HepG2 (cell line): ENCODE results near the gene KLF13. TPM values are rescaled to one million over a fixed set of nuclear protein-coding genes. Genes with fewer than 3 reads are reported as not detected.

Experiments used
- DNMT1 ChIP-seq: sonication (generic); formaldehyde crosslinking; IDR thresholded peaks from 2 replicates; pipeline ENCODE4 v1.5.1; 2020; ENCODE audit warnings: mild to moderate bottlenecking, missing genetic modification reagents
- DZIP1 ChIP-seq: sonication (generic); formaldehyde crosslinking; IDR thresholded peaks from 2 replicates; pipeline ENCODE4 v1.5.0; 2020; ENCODE audit warnings: mild to moderate bottlenecking, missing genetic modification reagents
- ELF1 ChIP-seq: sonication (generic); formaldehyde crosslinking; IDR thresholded peaks from 2 replicates; pipeline ENCODE4 v1.4.0; 2020; ENCODE audit warnings: missing genetic modification reagents
- ELK4 ChIP-seq: sonication (generic); formaldehyde crosslinking; IDR thresholded peaks from 2 replicates; pipeline ENCODE4 v1.9.0; 2021; ENCODE audit warnings: missing genetic modification reagents, borderline replicate concordance
- GATA4 ChIP-seq: sonication (generic); IDR thresholded peaks from 2 replicates; pipeline ENCODE4 v1.6.1; 2016; ENCODE audit warnings: antibody characterized with exemption, low read depth, borderline replicate concordance
- GATAD1 ChIP-seq: IDR thresholded peaks from 2 replicates; pipeline ENCODE4 v1.6.1; 2016; ENCODE audit warnings: missing genetic modification reagents, missing compliant biosample characterization
- GPBP1L1 ChIP-seq: sonication (generic); formaldehyde crosslinking; IDR thresholded peaks from 2 replicates; pipeline ENCODE4 v1.5.0; 2020; ENCODE audit warnings: mild to moderate bottlenecking, missing genetic modification reagents
- MAF1 ChIP-seq: sonication (generic); formaldehyde crosslinking; IDR thresholded peaks from 2 replicates; pipeline ENCODE4 v1.5.0; 2020; ENCODE audit warnings: missing genetic modification reagents, borderline replicate concordance
- NFYB ChIP-seq: sonication (generic); formaldehyde crosslinking; IDR thresholded peaks from 2 replicates; pipeline ENCODE4 v1.4.0; 2020; ENCODE audit warnings: missing genetic modification reagents
- PBX3 ChIP-seq: sonication (generic); formaldehyde crosslinking; IDR thresholded peaks from 2 replicates; pipeline ENCODE4 v1.8.1; 2023; ENCODE audit warnings: missing genetic modification reagents, inconsistent platforms, borderline replicate concordance
- POLR2AphosphoS2 ChIP-seq: IDR thresholded peaks from 2 replicates; pipeline ENCODE4 v1.6.1; 2011; ENCODE audit warnings: low read depth, low read length, improper control_type of control experiment
- UBTF ChIP-seq: sonication (generic); formaldehyde crosslinking; IDR thresholded peaks from 2 replicates; pipeline ENCODE4 v1.4.0; 2020; ENCODE audit warnings: mild to moderate bottlenecking, missing genetic modification reagents
- ZEB1 ChIP-seq: IDR thresholded peaks from 2 replicates; pipeline ENCODE4 v1.6.1; 2012; ENCODE audit warnings: mild to moderate bottlenecking, low read depth, inconsistent platforms; ENCODE audit not compliant: insufficient replicate concordance
- ZNF263 ChIP-seq: sonication (generic); formaldehyde crosslinking; IDR thresholded peaks from 2 replicates; pipeline ENCODE4 v1.4.0; 2020; ENCODE audit warnings: missing genetic modification reagents
- ZNF510 ChIP-seq: sonication (generic); formaldehyde crosslinking; IDR thresholded peaks from 2 replicates; pipeline ENCODE4 v1.4.0; 2020; ENCODE audit warnings: low read depth, mild to moderate bottlenecking, missing genetic modification reagents
- ZNF652 ChIP-seq: IDR thresholded peaks from 2 replicates; pipeline ENCODE4 v1.6.1; 2016; ENCODE audit warnings: low read depth, borderline replicate concordance
- ZNF703 ChIP-seq: sonication (generic); formaldehyde crosslinking; IDR thresholded peaks from 2 replicates; pipeline ENCODE4 v1.5.1; 2020; ENCODE audit warnings: missing genetic modification reagents, mild to moderate bottlenecking, moderate library complexity, borderline replicate concordance
- ZNF784 ChIP-seq: sonication (generic); formaldehyde crosslinking; IDR thresholded peaks from 2 replicates; pipeline ENCODE4 v1.5.1; 2020; ENCODE audit warnings: missing genetic modification reagents, mild to moderate bottlenecking, borderline replicate concordance
- polyA plus RNA-seq, 8 experiments: library from polyadenylated mRNA; depleted of rRNA in 3 of 8; stranded (reverse) in 7 of 8; unstranded in 1 of 8; fragments of >200 nt; fragmentation: Illumina TruSeq in 4 of 8; extraction: Trizol in 4 of 8; gene quantifications; 2 replicates each; pipeline versions ENCODE4 v1.2.1 to v1.2.3, GENCODE V29; 2011 to 2016; ENCODE audit warnings: low read depth in 4 of 8, missing spikeins in 1 of 8, mixed read lengths in 1 of 8; ENCODE audit not compliant: insufficient read depth in 1 of 8
- total RNA-seq, 5 experiments: library from RNA; depleted of rRNA; stranded (reverse); fragments of >200 nt; fragmentation: Illumina TruSeq; extraction: Trizol; gene quantifications; 2 replicates each; pipeline ENCODE4 v1.2.3, GENCODE V29; 2016; ENCODE audit warnings: low read depth in 1 of 5

Gene KLF13
- total and polyA plus RNA-seq, 2 of the 13 experiments (the other 11 are each of a cell fraction or from before 2014, with no cell fraction given): 16.8 to 25.1 TPM

- TF ChIP-seq UBTF (CRISPR knock-in tag) (peak; percentile 66), NFYB (CRISPR knock-in tag) (peak; percentile 86), DNMT1 (no peak), GATAD1 (CRISPR knock-in tag) (peak; percentile 55; the same call in 1 of the 2 replicates), ZEB1 (peak; percentile 85), ZNF784 (CRISPR knock-in tag) (peak; percentile 86; the same call in 1 of the 2 replicates), ZNF703 (CRISPR knock-in tag) (no peak), PBX3 (CRISPR knock-in tag) (no peak), ELF1 (CRISPR knock-in tag) (peak; percentile 58; the same call in 1 of the 2 replicates), DZIP1 (no peak), GATA4 (peak; percentile 73; the same call in 1 of the 2 replicates), POLR2AphosphoS2 (no peak), ZNF510 (CRISPR knock-in tag) (0 out of 2 replicates have a peak, but pooled peaks have one; percentile 61), MAF1 (CRISPR knock-in tag) (no peak), ELK4 (no peak), GPBP1L1 (no peak), ZNF263 (CRISPR knock-in tag) (peak; percentile 91), ZNF652 (no peak)
These were observed 29.7 kb upstream of the KLF13 start (continued) for GRCh38 chr15:31296646-31297574.
